Measurements from ENCODE around the gene KIF18B.

DNA sequence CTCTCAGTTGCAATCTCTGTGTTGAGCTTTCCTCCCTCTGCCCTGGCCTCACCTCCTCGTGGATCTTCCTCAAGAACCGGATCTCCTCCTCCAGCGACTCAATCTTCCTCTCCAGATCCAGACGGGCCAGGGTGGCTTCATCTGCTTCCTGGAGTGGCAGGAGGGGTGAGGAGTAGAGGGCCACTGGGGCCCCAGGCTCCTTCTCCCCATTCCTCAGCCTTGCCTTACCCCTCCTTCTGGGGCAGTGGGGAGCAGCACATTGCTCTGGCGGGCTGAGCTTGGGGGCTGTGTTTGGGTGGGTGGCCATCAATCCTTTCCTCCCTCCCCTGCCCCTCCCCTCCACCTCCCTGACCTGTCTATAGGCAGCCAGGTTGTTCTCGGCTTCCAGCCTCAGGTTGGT is 33.9 kb downstream of the KIF18B start:
- TF ChIP-seq CTCF (IDR thresholded peaks at IDR 0.05) (no peak), POLR2AphosphoS5 (IDR thresholded peaks at IDR 0.05) (no peak), POLR2A (IDR thresholded peaks at IDR 0.05) (no peak), EP300 (IDR thresholded peaks at IDR 0.05) (no peak)
